ENCODE results near the gene NIBAN1. TPM values are rescaled to one million over a fixed set of nuclear protein-coding genes. Genes with fewer than 3 reads are reported as not detected.
A peak's percentile ranks its signal among the peaks of the same experiment; 100 is the strongest.

The NIBAN1 gene
- total RNA-seq, 4 donors from 2014 or later: 23.8 to 146 (median 54.2) TPM

- Histone ChIP-seq H3K27me3 (no peaks in the 10 kb centered on the region), H3K27ac (peak overlapping the region in 1 of 4 donors; percentile 45), H3K4me1 (peaks cover 19 to 60% (median 23%) of the 10 kb centered on the region in 3 donors), H3K36me3 (no peaks in the 10 kb centered on the region), H3K9me3 (no peaks in the 10 kb centered on the region), H3K4me3 (no peak overlapping the region)
- intact Hi-C loops (cut with DNase I): no loop called here
- TF ChIP-seq CTCF (IDR thresholded peaks at IDR 0.05): no peak
- TF ChIP-seq POLR2A (IDR thresholded peaks at IDR 0.05): no peak
- no peak for DNase-seq
- 75 to 80% methylated on average over 4 of the region's 4 CpGs for WGBS, 2 donors
Observed at GRCh38 chr1:184952428-184952827, 21.9 kb downstream of the NIBAN1 start.

- Histone ChIP-seq H3K4me3 (no peak overlapping the region), H3K36me3 (no peaks in the 10 kb centered on the region), H3K4me1 (peaks cover 20 to 61% (median 23%) of the 10 kb centered on the region in 3 donors), H3K9me3 (no peaks in the 10 kb centered on the region), H3K27me3 (no peaks in the 10 kb centered on the region), H3K27ac (no peak overlapping the region)
- intact Hi-C loops (cut with DNase I): no loop called here
- TF ChIP-seq CTCF (IDR thresholded peaks at IDR 0.05) (no peak), POLR2A (IDR thresholded peaks at IDR 0.05) (no peak)
- no peak for DNase-seq
- 88 to 91% methylated on average over 3 of the region's 3 CpGs for WGBS, 2 donors
Observed at GRCh38 chr1:184951788-184952187, 22.5 kb downstream of the NIBAN1 start.

- H3K9me3 ChIP-seq: no peaks in the 10 kb centered on the region
- no peak overlapping the region for H3K27ac ChIP-seq
- WGBS, 2 donors: 82 to 95% methylated on average over 2 of the region's 2 CpGs
- intact Hi-C loops (cut with DNase I): no loop called here
- H3K36me3 ChIP-seq: no peaks in the 10 kb centered on the region
- no peak for DNase-seq
- TF ChIP-seq CTCF (IDR thresholded peaks at IDR 0.05): no peak
- no peak for TF ChIP-seq POLR2A (IDR thresholded peaks at IDR 0.05)
- H3K27me3 ChIP-seq: no peaks in the 10 kb centered on the region
- H3K4me3 ChIP-seq: no peak overlapping the region
- peaks cover 20 to 64% (median 20%) of the 10 kb centered on the region in 3 donors for H3K4me1 ChIP-seq
Observed at GRCh38 chr1:184950906-184951305, 23.4 kb downstream of the NIBAN1 start.

GRCh38 chr1:184950227-184950626, 24.1 kb downstream of the NIBAN1 start:
- WGBS, 2 donors: 83 to 90% methylated on average over 3 of the region's 3 CpGs
- no peaks in the 10 kb centered on the region for H3K36me3 ChIP-seq

More at GRCh38 chr1:184950227-184950626, 24.1 kb downstream of the NIBAN1 start:
- no peaks in the 10 kb centered on the region for H3K9me3 ChIP-seq
- no peaks in the 10 kb centered on the region for H3K27me3 ChIP-seq
- H3K4me1 ChIP-seq: peaks cover 20 to 64% (median 25%) of the 10 kb centered on the region in 3 donors
- no peak for DNase-seq
- intact Hi-C loops (cut with DNase I): no loop called here
- H3K27ac ChIP-seq: no peak overlapping the region
- H3K4me3 ChIP-seq: no peak overlapping the region
- no peak for TF ChIP-seq CTCF (IDR thresholded peaks at IDR 0.05)
- TF ChIP-seq POLR2A (IDR thresholded peaks at IDR 0.05): no peak

Measured in esophagus squamous epithelium (tissue), 5 donors.